GM12874 (cell line): ENCODE data around the gene DMD.

Experiments used
- TF ChIP-seq, protein P1 (sequence below): IDR thresholded peaks from 2 replicates; pipeline ENCODE4 v1.5.1; 2011; ENCODE audit warnings: low read depth, mild to moderate bottlenecking, control low read depth, low read length, moderate library complexity; ENCODE audit not compliant: insufficient read depth

Gene DMD

DNA sequence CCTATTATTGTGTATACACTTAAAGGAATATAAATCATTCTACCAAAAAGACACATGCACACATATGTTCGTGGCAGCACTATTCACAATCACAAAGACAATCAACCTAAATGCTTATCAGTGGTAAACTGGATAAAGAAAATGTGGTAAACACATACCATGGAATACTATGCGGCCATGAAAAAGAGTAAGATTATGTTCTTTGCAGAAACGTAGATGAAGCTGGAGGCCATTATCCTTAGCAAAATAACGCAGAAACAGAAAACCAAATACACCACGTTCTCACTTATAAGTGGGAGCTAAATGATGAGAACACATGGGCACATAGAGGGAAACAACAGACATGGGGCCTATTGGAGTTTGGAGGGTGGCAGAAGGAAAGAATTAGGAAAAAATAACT, 593.2 kb downstream of the DMD start:
- TF ChIP-seq, protein P1, sequence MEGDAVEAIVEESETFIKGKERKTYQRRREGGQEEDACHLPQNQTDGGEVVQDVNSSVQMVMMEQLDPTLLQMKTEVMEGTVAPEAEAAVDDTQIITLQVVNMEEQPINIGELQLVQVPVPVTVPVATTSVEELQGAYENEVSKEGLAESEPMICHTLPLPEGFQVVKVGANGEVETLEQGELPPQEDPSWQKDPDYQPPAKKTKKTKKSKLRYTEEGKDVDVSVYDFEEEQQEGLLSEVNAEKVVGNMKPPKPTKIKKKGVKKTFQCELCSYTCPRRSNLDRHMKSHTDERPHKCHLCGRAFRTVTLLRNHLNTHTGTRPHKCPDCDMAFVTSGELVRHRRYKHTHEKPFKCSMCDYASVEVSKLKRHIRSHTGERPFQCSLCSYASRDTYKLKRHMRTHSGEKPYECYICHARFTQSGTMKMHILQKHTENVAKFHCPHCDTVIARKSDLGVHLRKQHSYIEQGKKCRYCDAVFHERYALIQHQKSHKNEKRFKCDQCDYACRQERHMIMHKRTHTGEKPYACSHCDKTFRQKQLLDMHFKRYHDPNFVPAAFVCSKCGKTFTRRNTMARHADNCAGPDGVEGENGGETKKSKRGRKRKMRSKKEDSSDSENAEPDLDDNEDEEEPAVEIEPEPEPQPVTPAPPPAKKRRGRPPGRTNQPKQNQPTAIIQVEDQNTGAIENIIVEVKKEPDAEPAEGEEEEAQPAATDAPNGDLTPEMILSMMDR = no peak

DNA sequence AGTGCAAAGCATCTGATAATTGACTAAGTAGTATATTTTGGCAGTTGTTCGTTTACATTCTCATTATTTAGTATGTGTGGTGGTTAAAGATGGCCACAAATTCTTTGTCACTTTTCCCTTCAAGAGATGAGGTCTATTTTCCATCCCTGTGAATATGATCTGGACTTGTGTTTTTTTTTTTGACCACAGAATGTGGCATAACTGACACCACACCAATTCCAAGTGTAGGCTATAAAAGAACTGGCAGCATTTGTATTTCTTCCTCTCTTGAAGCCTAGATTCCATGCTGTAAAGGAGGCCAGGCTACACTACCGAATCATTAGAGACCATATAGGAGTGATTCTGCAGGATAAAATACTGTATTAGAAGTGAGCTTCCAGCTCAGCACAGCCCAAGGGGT, 596.6 kb downstream of the DMD start:
- TF ChIP-seq, protein P1 = no peak

DNA sequence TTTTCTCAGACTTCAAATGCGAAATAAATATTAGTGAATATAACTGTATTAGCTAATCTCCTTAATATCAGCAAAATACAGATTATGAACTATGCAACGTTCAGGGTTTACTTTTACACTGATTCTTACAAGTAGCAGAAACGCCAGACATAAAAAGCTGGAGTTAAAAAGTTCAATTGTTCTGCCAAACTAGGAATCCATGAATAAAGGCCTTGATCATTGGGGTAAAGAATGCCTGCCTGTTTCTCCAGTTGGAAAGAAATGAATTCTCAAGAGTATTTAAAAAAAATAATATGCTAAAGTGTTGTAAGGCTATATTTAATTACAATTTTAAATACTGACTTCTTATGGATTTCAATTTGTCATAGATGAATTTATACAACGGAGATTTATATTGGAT, 612.2 kb downstream of the DMD start:
- TF ChIP-seq, protein P1 = no peak

DNA sequence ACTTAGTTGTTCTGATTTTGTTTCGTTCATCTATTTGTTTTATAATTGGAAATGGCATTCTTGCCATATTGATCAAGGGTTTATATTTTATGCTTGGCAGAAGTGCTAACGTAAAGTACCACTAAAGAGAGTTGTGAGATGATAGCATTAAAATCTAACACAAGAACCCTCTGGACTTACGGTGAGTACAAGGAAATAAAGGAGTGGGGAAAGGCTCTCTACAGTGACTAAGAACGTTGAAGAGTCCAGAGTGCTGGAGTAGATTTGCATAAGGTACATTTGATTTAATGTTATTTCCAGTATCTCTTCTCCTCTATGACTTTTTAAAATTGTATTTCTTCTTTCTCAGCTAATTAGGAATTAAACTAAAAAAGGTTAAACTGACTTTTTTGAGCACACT, 612.6 kb downstream of the DMD start:
- TF ChIP-seq, protein P1 = no peak

DNA sequence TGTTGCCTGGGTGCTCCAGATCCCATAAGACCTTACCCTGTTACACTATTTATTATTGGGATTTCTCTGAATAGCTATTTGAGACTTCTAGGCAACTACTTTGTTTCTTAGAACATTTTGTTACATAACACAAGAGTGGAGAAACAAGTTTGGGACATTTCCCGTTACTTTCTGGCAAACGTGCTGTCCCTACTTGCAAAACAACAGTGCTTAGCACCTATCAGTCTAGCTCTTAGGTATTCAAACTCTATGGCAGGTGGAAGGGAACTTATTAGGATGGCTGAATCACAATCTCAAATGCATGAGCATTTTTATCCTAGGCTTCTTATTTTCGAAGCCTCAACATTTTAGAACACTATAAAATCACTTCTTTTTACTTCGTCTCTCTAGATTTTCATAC, 613.6 kb downstream of the DMD start:
- TF ChIP-seq, protein P1 = no peak

DNA sequence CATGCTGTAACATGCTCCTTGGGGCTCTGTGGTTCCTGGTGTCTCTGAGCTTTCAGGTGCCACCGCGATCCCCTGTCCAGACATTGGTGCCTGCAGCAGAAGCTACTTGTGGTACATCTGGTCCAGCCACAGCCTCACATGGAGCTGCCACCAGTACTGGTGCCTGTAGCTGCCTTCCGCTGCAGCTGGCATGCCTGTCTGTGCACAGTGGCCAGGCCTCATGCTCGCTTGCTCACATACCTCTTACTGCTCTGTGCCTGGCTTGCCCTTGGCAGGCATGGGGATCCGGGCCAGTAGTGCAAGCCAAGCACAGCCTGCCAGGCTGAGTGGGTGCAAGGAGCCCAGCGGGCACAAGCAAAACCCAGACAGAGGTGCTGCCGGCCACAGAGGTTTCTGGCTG, 618.6 kb downstream of the DMD start:
- TF ChIP-seq, protein P1 = no peak

DNA sequence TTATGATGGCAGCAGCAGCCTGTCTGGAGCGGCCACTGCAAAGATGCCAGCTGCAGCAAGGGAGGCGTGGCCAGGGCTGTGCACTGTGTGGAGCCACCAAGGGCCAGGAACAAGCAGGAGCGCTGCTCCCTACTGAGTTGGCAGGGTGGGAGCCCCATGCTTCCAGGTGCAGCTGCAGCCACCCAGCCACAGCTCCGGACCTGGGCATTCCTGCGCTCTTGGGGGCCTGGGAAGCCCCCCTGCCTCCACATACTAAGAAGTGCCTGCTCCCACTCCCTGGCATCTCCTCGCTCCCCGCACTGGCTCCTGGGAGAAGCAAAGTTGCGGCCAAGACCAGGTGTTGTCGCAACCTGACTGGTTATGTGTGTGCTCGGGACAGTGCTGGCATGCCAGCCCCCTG, 619.8 kb downstream of the DMD start:
- TF ChIP-seq, protein P1 = no peak

DNA sequence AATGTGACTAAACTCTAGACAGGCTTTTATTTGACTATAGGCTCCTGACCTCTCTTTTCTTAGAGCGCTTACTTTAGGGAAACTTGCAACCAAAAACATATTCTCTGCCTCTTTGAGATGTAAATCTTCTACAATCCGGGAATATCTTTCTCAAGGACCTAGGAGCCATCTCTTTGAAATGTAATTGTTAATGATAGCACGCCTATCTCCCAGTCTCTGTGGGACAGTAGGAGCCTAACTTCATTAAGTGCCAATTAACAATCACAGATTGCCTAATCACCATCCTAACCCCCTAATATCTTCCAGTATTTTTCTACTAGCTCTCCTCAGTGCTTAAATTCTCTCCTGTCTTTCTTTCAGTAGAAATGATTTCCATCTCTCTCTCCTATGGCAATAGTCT, 628.6 kb downstream of the DMD start:
- TF ChIP-seq, protein P1 = no peak
